ENCODE results near the gene SCAMP4.

The SCAMP4 gene

DNA sequence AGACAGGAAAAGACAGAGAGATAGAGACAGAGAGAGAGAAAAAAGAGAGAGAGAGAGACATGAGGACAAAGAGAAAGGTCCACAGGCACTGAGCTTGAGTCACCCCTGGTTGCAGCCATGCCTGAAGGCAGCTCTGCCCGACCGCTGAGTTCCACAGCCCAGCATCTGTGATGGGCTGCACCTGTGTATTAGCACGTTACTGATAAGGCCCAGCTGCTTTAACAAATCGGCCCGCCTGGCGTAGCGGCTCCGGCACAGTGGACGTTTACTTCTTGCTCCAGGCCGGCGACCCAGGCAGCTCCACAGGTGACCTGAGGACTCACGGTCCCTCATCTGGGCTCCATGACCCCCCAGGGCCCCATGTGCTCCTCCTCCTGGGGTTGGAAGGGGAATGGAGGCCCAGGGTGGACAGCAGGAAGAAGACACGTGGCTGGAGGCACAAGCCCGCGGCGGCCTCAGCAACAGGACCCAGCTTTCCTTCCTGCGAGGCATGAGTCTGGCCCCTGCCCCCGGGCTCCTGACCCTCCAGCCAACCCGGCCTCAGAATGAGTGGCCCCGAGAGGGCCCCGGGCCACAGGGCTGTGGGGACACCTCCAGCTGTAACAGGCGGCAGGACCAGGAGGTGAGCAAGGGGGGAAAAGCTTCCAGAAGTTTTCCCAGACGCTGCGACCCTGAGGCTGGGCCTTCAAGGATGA lies 31.9 kb downstream of the SCAMP4 start:
- in situ Hi-C loops (cut with MboI; ENCODE audit: low sequenced_read_pairs): no loop called here

GRCh38 chr19:1938071-1938470 lies 32.9 kb downstream of the SCAMP4 start:
- in situ Hi-C loops (cut with MboI; ENCODE audit: low sequenced_read_pairs): no loop called here

- in situ Hi-C loops (cut with MboI; ENCODE audit: low sequenced_read_pairs): no loop called here
Observed at GRCh38 chr19:1941146-1942077, 36.2 kb downstream of the SCAMP4 start, which contains the start of gene CSNK1G2. Gene CSNK1G2 (plus strand): TSS chr19:1941172. CDS start chr19:1969773, 28,601 bp downstream.

DNA sequence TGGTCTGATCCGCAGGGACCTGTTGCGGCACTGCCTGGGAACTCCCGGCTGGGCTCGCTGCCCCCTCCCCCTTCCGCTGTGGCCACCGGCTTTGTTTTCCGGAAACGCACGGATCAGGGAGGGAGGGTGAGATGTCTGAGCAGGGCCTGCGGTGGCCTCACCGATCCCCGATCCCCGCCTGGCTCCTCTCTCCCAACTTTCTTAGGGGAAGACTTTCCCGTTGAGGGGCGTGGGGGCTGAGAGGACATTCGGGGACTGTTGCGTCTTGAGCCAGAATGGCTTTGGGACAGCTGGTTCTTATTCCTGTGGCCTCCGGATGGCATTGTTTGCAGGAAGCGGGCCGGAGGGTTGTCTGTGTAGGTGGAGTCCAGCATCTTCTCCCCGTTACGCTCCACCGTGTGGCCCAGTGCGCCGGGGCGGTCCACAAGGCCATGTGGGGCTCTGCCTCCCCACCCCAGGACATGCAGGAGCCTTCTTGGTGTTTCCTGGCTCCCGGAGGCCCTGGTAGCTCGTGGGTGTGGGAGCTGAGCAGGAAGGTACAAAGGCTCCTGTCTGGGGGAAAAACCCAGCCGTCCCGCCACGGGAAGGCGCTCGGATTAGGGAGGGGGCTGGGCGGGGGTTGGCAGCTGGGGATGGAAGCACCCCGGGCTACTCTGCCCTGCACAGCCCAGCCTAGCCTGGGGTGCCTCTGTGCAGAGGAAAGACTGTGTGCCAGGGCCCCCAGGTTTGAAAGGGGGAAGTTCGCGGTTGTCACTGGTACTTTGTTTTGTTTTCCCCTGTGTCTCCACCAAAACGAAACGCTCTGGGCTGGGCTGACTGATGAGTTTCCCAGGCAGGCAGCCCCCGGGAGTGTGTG lies 37.1 kb downstream of the SCAMP4 start:
- in situ Hi-C loops (cut with MboI; ENCODE audit: low sequenced_read_pairs): no loop called here

DNA sequence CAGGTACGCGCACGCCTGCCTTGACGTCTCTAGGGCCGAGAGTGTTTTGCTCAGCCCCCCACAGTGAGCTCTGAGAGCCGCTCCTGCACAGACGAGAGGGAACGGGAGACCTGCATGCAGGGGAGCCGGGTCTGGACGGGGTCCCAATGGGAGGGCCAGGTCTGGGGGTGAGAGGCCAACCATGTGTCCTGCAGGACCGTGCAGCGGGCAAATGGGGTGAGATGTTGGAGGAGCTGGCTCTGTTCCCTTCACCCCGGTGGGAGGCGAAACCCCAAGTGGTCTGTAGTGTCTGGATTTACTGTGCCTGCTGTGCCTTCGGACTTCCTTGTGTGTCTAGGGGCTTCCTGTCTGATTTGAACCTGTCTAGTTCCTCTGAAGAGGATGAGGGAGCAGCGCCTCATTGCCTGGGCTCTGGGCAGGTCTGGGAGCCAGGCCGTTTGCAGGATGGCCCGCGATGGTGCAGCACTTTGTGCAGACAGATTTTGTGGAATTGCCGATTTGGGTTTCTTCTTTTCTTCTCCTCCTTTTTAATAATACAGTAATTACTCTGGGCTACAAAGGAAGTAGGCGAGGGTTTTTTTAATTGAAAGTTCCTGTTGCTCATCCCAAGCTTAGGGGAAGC lies 37.8 kb downstream of the SCAMP4 start:
- in situ Hi-C loops (cut with MboI; ENCODE audit: low sequenced_read_pairs): no loop called here

DNA sequence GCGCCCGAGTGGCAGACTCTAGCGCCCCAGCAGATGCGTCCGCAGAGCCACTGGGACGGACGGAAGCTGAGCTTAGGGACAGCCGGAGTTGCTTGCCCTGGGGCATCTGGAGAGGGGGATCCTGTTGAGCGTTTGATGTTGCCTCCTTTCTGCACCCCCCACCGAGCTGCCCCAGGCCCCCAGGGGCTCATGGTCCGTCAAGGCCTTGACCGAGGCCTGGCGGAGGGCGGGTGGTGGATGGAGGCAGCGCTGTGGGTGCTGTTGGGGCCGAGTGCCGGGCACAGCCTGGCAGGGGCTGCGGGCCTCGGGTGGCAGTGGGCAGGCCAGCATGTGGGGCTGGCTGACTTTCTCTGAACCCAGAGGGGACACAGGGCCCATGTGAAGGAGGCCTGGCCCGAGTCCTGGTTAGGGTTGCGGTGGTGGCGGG lies 38.5 kb downstream of the SCAMP4 start:
- in situ Hi-C loops (cut with MboI; ENCODE audit: low sequenced_read_pairs): no loop called here

GRCh38 chr19:1944088-1944915 lies 39.1 kb downstream of the SCAMP4 start:
- in situ Hi-C loops (cut with MboI; ENCODE audit: low sequenced_read_pairs): no loop called here

DNA sequence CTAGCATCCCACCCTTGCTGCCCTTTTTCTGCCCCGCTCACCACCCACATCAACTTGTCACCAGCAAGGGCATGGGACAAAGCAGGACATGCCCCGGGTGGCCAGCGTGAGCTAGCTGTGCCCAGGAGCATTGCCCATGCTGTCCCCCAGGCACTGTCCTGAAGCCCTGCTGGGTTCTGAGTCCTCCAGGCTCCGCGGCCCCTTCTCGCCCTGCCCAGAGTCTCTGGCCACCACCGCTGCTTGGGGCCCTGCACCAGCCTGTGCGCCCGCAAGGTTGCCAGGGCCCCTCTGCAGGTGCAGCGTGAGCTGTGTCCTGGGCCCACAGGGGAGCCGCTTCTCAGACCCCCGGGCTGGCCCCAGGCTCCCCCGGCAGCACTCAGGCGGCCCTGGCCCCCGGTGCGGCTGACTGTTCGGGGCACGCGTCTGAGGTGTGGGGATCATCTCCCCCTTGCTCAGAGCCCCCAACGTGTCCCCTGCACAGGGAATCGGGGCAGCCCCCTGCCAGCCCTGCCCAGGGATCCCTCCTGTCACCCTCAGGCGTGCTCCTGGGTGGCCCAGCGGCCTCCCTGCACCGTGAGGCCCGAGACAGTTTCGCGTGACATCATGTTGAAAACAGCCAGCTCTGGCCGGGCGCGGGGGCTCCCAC lies 39.8 kb downstream of the SCAMP4 start:
- in situ Hi-C loops (cut with MboI; ENCODE audit: low sequenced_read_pairs): no loop called here

DNA sequence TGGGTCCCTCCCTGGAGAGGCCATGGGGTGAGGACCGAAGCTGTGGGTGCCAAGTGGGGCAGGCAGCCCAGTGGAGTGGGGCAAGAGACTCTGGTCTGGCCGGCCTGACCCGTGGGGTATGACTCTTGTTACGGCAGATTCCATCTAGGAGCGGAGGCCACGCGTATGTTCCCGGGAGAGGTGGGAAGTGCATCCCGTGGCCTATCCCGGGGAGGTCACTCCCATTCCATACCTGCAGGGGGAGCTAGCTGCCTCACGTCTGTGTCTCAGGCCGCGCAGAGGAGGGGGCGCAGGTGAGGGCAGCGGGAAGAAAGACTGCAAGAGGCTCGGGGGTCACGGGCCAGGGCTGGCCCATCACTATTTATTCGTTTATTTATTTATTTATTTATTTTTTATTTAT lies 40.7 kb downstream of the SCAMP4 start:
- in situ Hi-C loops (cut with MboI; ENCODE audit: low sequenced_read_pairs): no loop called here

DNA sequence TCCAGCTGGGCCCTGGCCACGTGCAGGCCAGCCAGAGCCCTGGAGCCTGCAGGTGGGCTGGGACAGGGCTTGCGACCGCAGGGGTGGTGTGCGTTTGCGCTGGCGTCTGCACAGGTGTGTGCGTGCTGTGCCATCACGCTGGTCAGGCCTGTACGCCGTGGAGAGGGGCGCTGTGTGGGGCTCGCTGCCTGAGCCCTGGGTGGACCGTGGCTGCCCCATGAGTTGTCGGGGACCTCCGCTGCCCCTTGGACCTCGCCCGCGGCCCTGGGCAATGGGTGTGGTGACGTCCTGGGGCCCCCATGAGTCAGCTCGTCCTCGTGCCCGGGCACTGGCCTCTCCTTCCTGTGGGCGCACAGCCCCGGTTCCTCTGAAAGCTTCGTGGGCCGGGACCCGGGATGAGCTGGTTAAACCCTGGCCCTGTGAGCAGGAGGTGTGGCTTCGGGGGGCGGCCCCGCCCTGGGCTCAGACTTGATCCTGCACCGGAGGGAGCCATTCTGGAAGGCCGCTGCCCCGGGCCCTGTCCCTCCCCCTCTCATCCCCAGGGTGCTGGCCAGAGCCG lies 42.5 kb downstream of the SCAMP4 start:
- in situ Hi-C loops (cut with MboI; ENCODE audit: low sequenced_read_pairs): no loop called here

GRCh38 chr19:1949304-1950101 lies 44.3 kb downstream of the SCAMP4 start:
- in situ Hi-C loops (cut with MboI; ENCODE audit: low sequenced_read_pairs): no loop called here

GRCh38 chr19:1950640-1951039 lies 45.4 kb downstream of the SCAMP4 start:
- in situ Hi-C loops (cut with MboI; ENCODE audit: low sequenced_read_pairs): no loop called here

GRCh38 chr19:1952635-1953034 lies 47.4 kb downstream of the SCAMP4 start:
- in situ Hi-C loops (cut with MboI; ENCODE audit: low sequenced_read_pairs): no loop called here

DNA sequence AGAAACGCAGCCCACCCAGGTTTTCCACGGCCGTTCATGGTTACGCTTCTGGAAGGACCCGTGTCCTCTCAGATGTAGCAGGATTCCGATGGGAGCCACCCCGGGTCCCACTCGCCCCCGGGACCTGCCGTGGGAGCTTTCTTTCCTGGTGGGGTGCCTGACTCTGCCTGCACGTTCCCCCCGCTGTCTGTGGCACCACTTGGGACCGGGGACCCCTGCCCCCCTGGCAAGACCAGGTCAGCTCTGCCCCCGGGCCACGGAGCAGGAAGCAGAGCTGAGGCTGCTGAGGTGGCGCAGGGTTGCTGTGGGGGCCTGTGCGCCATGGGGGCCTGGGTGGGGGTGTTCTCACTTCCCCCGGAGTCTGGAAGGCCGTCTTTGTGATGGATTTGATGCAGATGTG lies 47.8 kb downstream of the SCAMP4 start:
- in situ Hi-C loops (cut with MboI; ENCODE audit: low sequenced_read_pairs): no loop called here

DNA sequence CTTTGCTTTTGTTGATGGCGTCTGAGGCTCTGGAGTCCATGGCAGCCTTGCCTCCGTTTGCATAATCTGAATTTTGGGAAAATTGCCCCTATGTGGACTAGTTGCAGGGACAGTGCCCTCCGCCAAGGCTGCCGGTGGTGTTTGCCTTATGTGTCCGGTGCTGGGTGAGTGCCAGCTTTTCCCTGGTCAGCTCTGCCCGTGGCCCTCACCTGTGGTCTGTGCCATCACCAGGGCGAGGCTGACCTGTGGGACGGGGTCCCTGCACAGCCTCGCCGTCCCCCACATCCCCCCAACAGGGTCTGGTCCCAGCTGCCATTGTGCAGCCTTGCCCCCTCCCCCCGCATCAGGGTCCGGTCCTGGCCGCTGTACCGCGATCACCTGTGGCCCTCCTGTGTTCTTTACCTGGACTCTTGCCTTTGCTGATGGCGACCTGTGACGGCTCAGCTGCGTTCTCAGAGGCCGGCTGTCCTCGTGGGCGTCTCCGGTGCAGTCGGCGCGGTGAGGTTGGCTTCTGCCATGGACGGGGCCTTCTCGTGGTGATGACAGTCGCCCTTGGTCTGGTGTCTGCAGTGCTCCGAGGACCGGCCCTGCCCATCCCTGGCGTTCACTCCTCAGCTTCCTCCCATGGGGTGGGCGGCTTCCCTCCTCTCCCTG lies 48.4 kb downstream of the SCAMP4 start:
- in situ Hi-C loops (cut with MboI; ENCODE audit: low sequenced_read_pairs): no loop called here

DNA sequence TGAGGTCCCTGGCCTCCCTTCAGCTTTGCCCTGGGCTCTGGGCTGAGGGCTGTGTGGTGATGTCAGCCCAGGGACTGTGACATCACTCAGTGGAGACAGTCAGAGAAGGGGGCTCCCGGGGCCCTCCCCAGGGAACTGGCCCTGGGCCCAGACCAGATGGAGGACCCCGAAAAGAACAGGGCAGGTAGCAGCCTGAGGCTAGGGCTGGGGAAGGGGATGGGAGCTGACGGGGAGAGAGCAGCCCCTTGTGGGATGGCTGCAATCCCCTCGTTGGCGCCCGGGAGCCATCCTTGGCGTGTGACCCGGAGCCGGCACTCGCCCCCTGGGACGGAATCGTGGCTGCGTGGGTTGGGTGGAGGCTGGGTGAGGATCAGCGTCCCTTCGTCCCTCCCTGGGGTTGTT lies 49.3 kb downstream of the SCAMP4 start:
- in situ Hi-C loops (cut with MboI; ENCODE audit: low sequenced_read_pairs): no loop called here
